ENCODE results near the gene JPH2. TPM values are rescaled to one million over a fixed set of nuclear protein-coding genes. Genes with fewer than 3 reads are reported as not detected.
"Not testable (repeated sequence)": the region's sequence is repeated elsewhere in the genome, so short reads cannot be mapped to it uniquely, and the experiment has no call there.

The JPH2 gene
- total RNA-seq (2014; rRNA removed; shearing (Covaris generic)): 19.1 and 21.7 TPM in 2 replicates

DNA sequence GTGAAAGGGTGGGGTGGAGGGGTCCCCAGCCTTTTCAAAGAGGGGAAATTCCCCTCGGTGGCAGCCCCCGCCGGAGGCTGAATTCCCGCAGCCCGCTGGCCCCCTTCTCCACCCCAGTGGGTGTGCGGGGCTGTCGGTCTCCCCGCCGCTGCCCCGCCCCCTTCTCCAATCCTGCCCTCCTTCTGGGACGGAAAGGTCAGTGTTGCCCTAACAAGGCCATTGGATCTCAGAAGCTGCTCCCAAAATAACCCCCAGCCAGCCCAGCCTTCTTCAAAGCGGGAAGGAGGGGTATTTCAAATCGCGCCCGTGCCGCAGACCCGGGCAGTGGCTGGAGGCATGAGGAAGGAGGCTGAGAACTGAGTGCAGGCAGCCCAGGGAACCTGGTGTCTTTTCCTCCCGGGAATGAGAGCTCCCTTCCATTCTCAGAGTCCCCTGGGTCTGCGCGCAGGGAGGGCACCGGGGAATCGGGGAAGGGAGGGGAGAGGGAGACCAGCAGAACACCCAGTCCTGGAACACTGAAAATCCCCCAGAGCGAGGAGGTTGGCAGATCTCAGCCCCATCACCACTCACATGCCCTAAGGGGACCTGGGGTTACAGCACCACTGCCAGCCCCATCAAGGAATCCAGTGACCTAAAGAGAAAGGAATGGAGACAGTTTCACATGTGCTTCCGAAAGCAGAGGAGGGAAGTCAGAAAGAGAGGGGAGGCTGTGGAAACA is at the start of gene JPH2:
Gene JPH2 (minus strand): TSS at position 135 of the 718 bp plus-strand sequence. CDS start 483 bp downstream, outside the sequence.
- peak within 1 kb of the TSS; percentile 97 for H3K27ac ChIP-seq
- peak; percentile 90 to 95 for DNase-seq (ENCODE audit: low read depth in 1 of 2, low spot score in 2 of 2)
- peaks cover 5% of the 10 kb centered on the region; the same call in 1 of the 2 replicates for H3K36me3 ChIP-seq
- H3K4me1 ChIP-seq (replicated peaks): peaks cover 47% of the 10 kb centered on the region
- no peaks in the 10 kb centered on the region for H3K9me3 ChIP-seq (replicated peaks)
- no peaks in the 10 kb centered on the region for H3K27me3 ChIP-seq (replicated peaks)
- H3K4me3 ChIP-seq: peak within 1 kb of the TSS; percentile 42

GRCh38 chr20:44235702-44236101 is 48.7 kb upstream of the JPH2 start:
- no peak overlapping the region for H3K27ac ChIP-seq
- no peaks in the 10 kb centered on the region for H3K36me3 ChIP-seq
- H3K9me3 ChIP-seq (replicated peaks): no peaks in the 10 kb centered on the region
- no peaks in the 10 kb centered on the region for H3K4me1 ChIP-seq (replicated peaks)
- H3K4me3 ChIP-seq: no peak overlapping the region
- DNase-seq (ENCODE audit: low read depth in 1 of 2, low spot score in 2 of 2): no peak
- no peaks in the 10 kb centered on the region for H3K27me3 ChIP-seq (replicated peaks)

DNA sequence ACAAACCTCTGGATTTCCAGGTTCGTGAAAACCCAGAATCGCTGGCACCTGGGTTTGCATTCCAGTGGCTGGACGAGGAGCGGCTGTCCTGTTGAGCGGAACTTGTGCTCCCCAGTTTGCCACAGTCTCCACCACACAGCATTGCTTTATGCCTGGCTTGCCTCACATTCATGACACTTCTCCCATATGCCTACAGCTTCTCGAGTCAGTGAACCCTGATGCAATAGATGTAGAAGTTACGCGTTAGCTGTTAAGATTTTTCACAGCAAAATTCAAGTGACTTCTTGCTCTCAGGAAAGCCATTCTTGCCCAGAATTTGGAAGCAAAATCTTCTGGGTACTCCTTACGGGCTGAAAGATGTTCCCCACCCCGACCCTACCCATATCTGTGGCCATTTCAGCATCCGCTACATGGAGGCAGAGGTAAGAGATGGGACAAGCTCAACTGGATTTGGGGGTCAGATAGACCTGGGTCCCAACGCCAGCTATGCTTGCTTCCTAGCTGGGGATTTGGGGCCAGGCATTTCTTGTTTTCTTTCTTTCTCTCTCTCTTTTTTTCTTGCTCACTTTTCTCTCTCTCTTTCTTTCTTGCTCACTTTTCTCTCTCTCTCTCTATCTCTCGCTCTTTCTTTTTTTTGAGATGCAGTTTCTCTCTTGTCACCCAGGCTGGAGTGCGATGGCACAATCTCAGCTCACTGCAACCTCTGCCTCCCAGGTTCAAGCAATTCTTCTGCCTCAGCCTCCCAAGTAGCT is 47.8 kb upstream of the JPH2 start:
- H3K27me3 ChIP-seq (replicated peaks): no peaks in the 10 kb centered on the region
- H3K9me3 ChIP-seq (replicated peaks): no peaks in the 10 kb centered on the region
- no peaks in the 10 kb centered on the region for H3K4me1 ChIP-seq (replicated peaks)
- no peak overlapping the region for H3K4me3 ChIP-seq
- H3K27ac ChIP-seq: no peak overlapping the region
- no peaks in the 10 kb centered on the region for H3K36me3 ChIP-seq
- DNase-seq (ENCODE audit: low read depth in 1 of 2, low spot score in 2 of 2): no peak

- H3K27ac ChIP-seq: no peak overlapping the region
- DNase-seq (ENCODE audit: low read depth in 1 of 2, low spot score in 2 of 2): no peak
- no peaks in the 10 kb centered on the region for H3K27me3 ChIP-seq (replicated peaks)
- no peaks in the 10 kb centered on the region for H3K9me3 ChIP-seq (replicated peaks)
- H3K4me3 ChIP-seq: no peak overlapping the region
- H3K36me3 ChIP-seq: no peaks in the 10 kb centered on the region
- H3K4me1 ChIP-seq (replicated peaks): no peaks in the 10 kb centered on the region
These were observed 46.5 kb upstream of the JPH2 start for GRCh38 chr20:44233436-44234016.

- DNase-seq (ENCODE audit: low read depth in 1 of 2, low spot score in 2 of 2); H3K27me3 ChIP-seq (replicated peaks); H3K4me1 ChIP-seq (replicated peaks); H3K36me3 ChIP-seq; H3K4me3 ChIP-seq; H3K27ac ChIP-seq; H3K9me3 ChIP-seq (replicated peaks): not testable (repeated sequence)
These were observed 45.5 kb upstream of the JPH2 start for GRCh38 chr20:44232469-44232856.

DNA sequence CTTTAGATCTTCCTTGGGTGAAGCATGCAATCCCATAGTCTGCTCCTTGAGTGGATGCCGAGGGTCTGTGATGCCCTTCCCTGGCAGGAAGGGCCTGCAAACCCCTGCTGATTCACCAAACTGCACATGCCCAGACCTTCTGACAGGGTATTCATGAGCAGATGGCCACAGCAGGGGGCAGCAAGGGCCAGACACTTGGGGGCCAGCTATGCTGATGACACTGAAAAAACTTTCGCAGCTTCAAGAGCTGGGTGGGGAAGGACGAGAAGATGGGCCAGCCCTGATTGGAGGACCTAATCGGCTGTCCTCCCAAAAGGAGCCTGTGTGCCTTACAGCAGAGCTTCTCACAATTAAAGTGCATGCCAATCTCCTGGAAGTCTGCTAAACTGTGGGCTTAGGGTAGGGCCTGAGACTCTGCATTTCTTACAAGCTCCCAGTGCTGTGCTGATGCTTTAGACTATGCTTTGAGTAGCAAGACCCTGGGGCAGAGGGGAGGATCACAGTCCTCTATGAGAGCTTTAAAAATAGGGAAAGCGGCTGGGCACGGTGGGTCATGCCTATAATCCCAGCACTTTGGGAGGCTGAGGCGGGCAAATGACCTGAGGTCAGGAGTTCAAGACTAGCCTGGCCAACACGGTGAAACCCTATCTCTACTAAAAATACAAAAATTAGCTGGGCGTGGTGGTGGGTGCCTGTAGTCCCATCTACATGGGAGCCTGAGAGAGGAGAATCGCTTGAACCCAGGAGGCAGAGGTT is 44.9 kb upstream of the JPH2 start:
- H3K27ac ChIP-seq: no peak overlapping the region
- no peaks in the 10 kb centered on the region for H3K27me3 ChIP-seq (replicated peaks)
- no peaks in the 10 kb centered on the region for H3K4me1 ChIP-seq (replicated peaks)
- H3K4me3 ChIP-seq: no peak overlapping the region
- no peaks in the 10 kb centered on the region for H3K36me3 ChIP-seq
- no peaks in the 10 kb centered on the region for H3K9me3 ChIP-seq (replicated peaks)
- no peak for DNase-seq (ENCODE audit: low read depth in 1 of 2, low spot score in 2 of 2)

DNA sequence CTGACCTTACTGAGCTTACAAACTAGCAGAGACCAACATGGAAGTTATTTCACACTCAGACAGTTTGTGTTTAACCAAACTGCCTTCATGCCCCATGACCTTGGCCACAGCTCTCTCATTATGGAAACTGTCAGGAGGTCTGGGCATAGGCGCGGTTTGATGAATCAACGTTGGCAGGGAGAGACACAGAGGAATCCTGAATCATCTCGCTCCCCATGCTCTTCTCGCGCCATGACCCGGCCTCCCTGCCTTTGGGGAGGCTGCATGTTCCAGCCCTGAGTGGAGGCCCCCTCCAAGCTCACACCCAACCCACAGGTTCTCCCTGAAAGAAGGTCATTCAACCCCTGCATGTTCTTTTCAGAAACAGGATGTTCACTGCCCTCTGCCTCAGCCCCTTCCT is 44.2 kb upstream of the JPH2 start:
- Histone ChIP-seq H3K4me1 (replicated peaks) (no peaks in the 10 kb centered on the region), H3K27ac (no peak overlapping the region), H3K27me3 (replicated peaks) (no peaks in the 10 kb centered on the region), H3K4me3 (no peak overlapping the region), H3K36me3 (no peaks in the 10 kb centered on the region), H3K9me3 (replicated peaks) (no peaks in the 10 kb centered on the region)
- no peak for DNase-seq (ENCODE audit: low read depth in 1 of 2, low spot score in 2 of 2)

GRCh38 chr20:44228465-44229258 is 41.7 kb upstream of the JPH2 start:
- H3K27ac ChIP-seq: no peak overlapping the region
- no peaks in the 10 kb centered on the region for H3K27me3 ChIP-seq (replicated peaks)
- no peaks in the 10 kb centered on the region for H3K36me3 ChIP-seq
- no peaks in the 10 kb centered on the region for H3K9me3 ChIP-seq (replicated peaks)
- H3K4me1 ChIP-seq (replicated peaks): no peaks in the 10 kb centered on the region
- H3K4me3 ChIP-seq: no peak overlapping the region
- DNase-seq (ENCODE audit: low read depth in 1 of 2, low spot score in 2 of 2): no peak

DNA sequence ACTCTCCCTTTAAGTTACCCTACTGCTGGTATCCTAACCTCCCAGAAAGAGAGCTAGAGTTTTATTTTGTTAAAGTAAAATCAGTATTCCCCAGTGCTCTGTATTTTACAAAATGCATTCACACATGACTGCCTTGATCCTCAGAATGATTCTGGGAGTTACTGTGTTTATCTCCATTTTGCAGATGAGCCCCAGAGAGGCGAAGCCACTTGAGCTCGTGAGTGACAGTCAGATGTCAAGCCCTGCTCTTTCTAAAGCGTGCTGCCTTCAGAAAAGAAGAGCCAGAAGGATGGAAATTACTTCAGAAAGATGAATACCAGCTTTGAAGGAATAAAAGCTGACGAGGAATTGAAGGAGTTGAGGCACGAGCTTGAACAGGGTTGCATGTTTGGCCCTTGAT is 37.6 kb upstream of the JPH2 start:
- H3K4me3 ChIP-seq: no peak overlapping the region
- no peak overlapping the region for H3K27ac ChIP-seq
- no peaks in the 10 kb centered on the region for H3K36me3 ChIP-seq
- no peak for DNase-seq (ENCODE audit: low read depth in 1 of 2, low spot score in 2 of 2)
- H3K4me1 ChIP-seq (replicated peaks): no peaks in the 10 kb centered on the region
- H3K27me3 ChIP-seq (replicated peaks): no peaks in the 10 kb centered on the region
- H3K9me3 ChIP-seq (replicated peaks): no peaks in the 10 kb centered on the region

- no peaks in the 10 kb centered on the region for H3K36me3 ChIP-seq
- no peak for DNase-seq (ENCODE audit: low read depth in 1 of 2, low spot score in 2 of 2)
- H3K27me3 ChIP-seq (replicated peaks): no peaks in the 10 kb centered on the region
- H3K9me3 ChIP-seq (replicated peaks): no peaks in the 10 kb centered on the region
- H3K4me3 ChIP-seq: no peak overlapping the region
- H3K4me1 ChIP-seq (replicated peaks): no peaks in the 10 kb centered on the region
- H3K27ac ChIP-seq: no peak overlapping the region
These were observed 36.7 kb upstream of the JPH2 start for GRCh38 chr20:44223721-44224120.

DNA sequence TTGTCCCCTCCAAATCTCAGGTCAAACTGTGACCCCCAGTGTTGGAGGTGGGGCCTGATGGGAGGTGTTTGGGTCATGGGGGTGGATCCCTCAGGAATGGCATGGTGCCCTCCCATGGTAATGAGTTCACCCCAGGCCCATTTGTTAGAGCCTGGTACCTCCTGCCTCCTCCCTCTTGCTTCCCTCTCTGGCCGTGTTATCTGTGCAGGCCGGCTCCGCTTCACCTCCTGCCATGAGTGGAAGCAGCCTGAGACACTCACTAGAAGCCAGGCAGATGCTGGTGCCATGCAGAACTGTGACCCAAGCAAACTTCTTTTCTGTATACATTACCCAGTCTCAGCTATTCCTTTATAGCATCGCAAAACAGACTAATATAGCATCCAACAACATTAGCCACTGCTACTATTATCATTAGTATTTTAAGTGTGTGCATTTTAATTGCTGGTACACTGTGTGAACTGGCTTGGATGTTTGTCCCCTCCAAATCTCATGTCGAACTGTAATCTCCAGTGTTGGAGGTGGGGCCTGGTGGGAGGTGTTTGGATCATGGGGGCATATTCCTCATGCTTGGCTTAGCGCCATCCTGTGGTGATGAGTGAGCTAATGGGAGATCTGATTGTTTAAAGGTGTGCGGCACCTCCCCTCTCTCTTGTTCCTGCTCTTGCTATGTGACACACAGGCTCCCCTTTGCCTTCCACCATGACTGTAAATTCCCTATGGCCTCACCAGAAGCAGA is 35.8 kb upstream of the JPH2 start:
- Histone ChIP-seq H3K27me3 (replicated peaks) (no peaks in the 10 kb centered on the region), H3K4me3 (no peak overlapping the region)

DNA sequence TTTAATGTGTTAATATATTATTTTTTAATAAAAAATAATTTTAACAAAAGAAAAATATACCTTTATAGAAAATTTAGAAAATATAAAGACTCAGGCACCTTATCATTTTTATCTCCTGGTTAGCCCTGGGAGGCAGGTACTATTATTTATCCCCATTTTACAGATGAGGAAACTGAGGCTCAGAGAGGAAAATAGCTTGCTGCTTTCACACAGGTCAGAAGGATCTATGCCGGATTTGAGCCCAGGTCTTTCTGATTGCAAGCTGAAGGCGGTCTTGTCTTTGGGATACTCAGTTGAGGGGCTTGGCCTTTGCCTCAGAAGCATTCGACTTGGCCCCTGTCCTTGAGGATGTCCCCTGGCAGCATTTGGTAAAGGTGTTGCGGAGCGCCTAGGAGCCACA is 35.0 kb upstream of the JPH2 start:
- no peak for DNase-seq (ENCODE audit: low read depth in 1 of 2, low spot score in 2 of 2)

More for the DNA sequence above, 35.8 kb upstream of the JPH2 start:
- no peak overlapping the region for H3K27ac ChIP-seq
- no peaks in the 10 kb centered on the region for H3K9me3 ChIP-seq (replicated peaks)
- no peaks in the 10 kb centered on the region for H3K36me3 ChIP-seq
- H3K4me1 ChIP-seq (replicated peaks): no peaks in the 10 kb centered on the region
- no peak for DNase-seq (ENCODE audit: low read depth in 1 of 2, low spot score in 2 of 2)

More for the DNA sequence above, 35.0 kb upstream of the JPH2 start:
- no peak overlapping the region for H3K4me3 ChIP-seq
- no peaks in the 10 kb centered on the region for H3K9me3 ChIP-seq (replicated peaks)
- H3K27me3 ChIP-seq (replicated peaks): no peaks in the 10 kb centered on the region
- no peaks in the 10 kb centered on the region for H3K4me1 ChIP-seq (replicated peaks)
- no peak overlapping the region for H3K27ac ChIP-seq
- no peaks in the 10 kb centered on the region for H3K36me3 ChIP-seq

All from SJSA1 (cell line).